H1 (cell line): ENCODE results near the gene CFAP100. TPM values are rescaled to one million over a fixed set of nuclear protein-coding genes. Genes with fewer than 3 reads are reported as not detected.

ENCODE experiments used
- CTCF ChIA-PET: fragments of 300-600 bp; sonication (Branson Sonifier 250); formaldehyde crosslinking; loops from one replicate; lab custom pipeline; 2021; ENCODE audit not compliant: partially characterized antibody; lab: Charles Lee
- POLR2A ChIA-PET: fragments of 300-600 bp; sonication (Branson Sonifier 250); formaldehyde crosslinking; loops from one replicate; lab custom pipeline; 2021; ENCODE audit warnings: inconsistent platforms; ENCODE audit not compliant: partially characterized antibody; lab: Charles Lee
- DNase-seq, 2 experiments: peaks; one replicate each; pipeline versions ENCODE4 v3.0.0 to v3.0.0-alpha.2; 2010 to 2022; ENCODE audit warnings: low spot score in 2 of 2, low read depth in 1 of 2, mixed read lengths in 1 of 2
- FAIRE-seq: peaks from 2 replicates; lab custom pipeline; 2011; peaks lifted over from hg19 to GRCh38; lab: Jason Lieb, UNC
- H2AFZ ChIP-seq: 2 replicates; pipeline ENCODE4 v1.8.1; 2012; ENCODE audit warnings: low read length, inconsistent platforms
- H2AK5ac ChIP-seq: 2 replicates; pipeline ENCODE4 v1.6.1; 2013; ENCODE audit warnings: low read depth, low read length
- H2BK120ac ChIP-seq: replicated peaks from 2 replicates; pipeline ENCODE3; 2013; ENCODE audit warnings: low read depth, low read length, inconsistent platforms
- H2BK12ac ChIP-seq: 2 replicates; pipeline ENCODE4 v1.6.1; 2013; ENCODE audit warnings: low read depth, low read length
- H2BK15ac ChIP-seq: 2 replicates; pipeline ENCODE4 v1.6.1; 2013; ENCODE audit warnings: low read length
- H2BK20ac ChIP-seq: 2 replicates; pipeline ENCODE4 v1.6.1; 2013; ENCODE audit warnings: low read length
- H2BK5ac ChIP-seq: 2 replicates; pipeline ENCODE4 v1.6.1; 2013; ENCODE audit warnings: low read depth, low read length
- H3K14ac ChIP-seq: 2 replicates; pipeline ENCODE4 v1.6.1; 2013; ENCODE audit warnings: inconsistent platforms; ENCODE audit not compliant: insufficient read length
- H3K18ac ChIP-seq: 2 replicates; pipeline ENCODE4 v1.6.1; 2013; ENCODE audit warnings: low read length; ENCODE audit errors: extremely low read depth
- H3K23ac ChIP-seq: 2 replicates; pipeline ENCODE4 v1.6.1; 2013; ENCODE audit warnings: inconsistent platforms; ENCODE audit not compliant: insufficient read length
- H3K23me2 ChIP-seq: 2 replicates; pipeline ENCODE4 v1.6.1; 2013; ENCODE audit warnings: low read depth, low read length
- H3K27ac ChIP-seq: 2 replicates; pipeline ENCODE4 v1.6.1; 2011; ENCODE audit warnings: low read depth, low read length, inconsistent platforms
- H3K27me3 ChIP-seq, 4 experiments: replicated peaks in 1 of 4; 1 replicate in 1 of 4; 2 replicates in 3 of 4; pipeline versions ENCODE4 v1.6.1 to v1.8.1; 2011 to 2013; ENCODE audit warnings: low read length in 3 of 4, mild to moderate bottlenecking in 3 of 4, inconsistent platforms in 2 of 4, mixed read lengths in 2 of 4, moderate library complexity in 1 of 4; ENCODE audit not compliant: control insufficient read depth in 3 of 4, insufficient read depth in 3 of 4; ENCODE audit errors: extremely low read depth in 1 of 4
- H3K36me3 ChIP-seq, 4 experiments: 2 replicates each; pipeline versions ENCODE4 v1.6.1 to v1.8.1; 2011 to 2013; ENCODE audit warnings: mild to moderate bottlenecking in 4 of 4, low read length in 3 of 4, moderate library complexity in 2 of 4, control low read depth in 1 of 4, inconsistent platforms in 1 of 4; ENCODE audit not compliant: insufficient read depth in 4 of 4, control insufficient read depth in 2 of 4
- H3K4ac ChIP-seq: replicated peaks from 2 replicates; pipeline ENCODE3; 2013; ENCODE audit warnings: low read length, low read depth, mixed read lengths, inconsistent platforms; ENCODE audit not compliant: insufficient read length
- H3K4me1 ChIP-seq, 4 experiments: replicated peaks in 1 of 4; 1 replicate in 1 of 4; 2 replicates in 3 of 4; pipeline versions ENCODE4 v1.6.1 to v1.8.1; 2011 to 2013; ENCODE audit warnings: low read length in 3 of 4, inconsistent platforms in 2 of 4, mixed read lengths in 1 of 4; ENCODE audit not compliant: insufficient read depth in 4 of 4, control insufficient read depth in 3 of 4
- H3K4me2 ChIP-seq, 2 experiments: 2 replicates each; pipeline versions ENCODE4 v1.6.1 to v1.8.1; 2011 to 2013; ENCODE audit warnings: low read depth in 2 of 2, low read length in 2 of 2, control low read depth in 1 of 2, inconsistent platforms in 1 of 2, mild to moderate bottlenecking in 1 of 2; ENCODE audit not compliant: insufficient read depth in 1 of 2
- H3K4me3 ChIP-seq, 4 experiments: fragments of 200-600, 300-600 bp in 1 of 4; sonication (generic), shearing (Covaris generic), sonication (Bioruptor Twin) in 1 of 4; 2 replicates each; pipeline versions ENCODE4 v1.5.1 to v1.8.1; 2011 to 2016; ENCODE audit warnings: low read length in 4 of 4, low read depth in 3 of 4, control low read depth in 2 of 4, inconsistent platforms in 2 of 4, mild to moderate bottlenecking in 2 of 4, mixed read lengths in 1 of 4, moderate library complexity in 1 of 4; ENCODE audit not compliant: insufficient read depth in 2 of 4; ENCODE audit errors: extremely low read depth in 1 of 4
- H3K56ac ChIP-seq: replicated peaks from 2 replicates; pipeline ENCODE3; 2013; ENCODE audit warnings: low read depth, mild to moderate bottlenecking, mixed read lengths, low read length, inconsistent platforms; ENCODE audit not compliant: insufficient read length
- H3K79me1 ChIP-seq: 2 replicates; pipeline ENCODE4 v1.6.1; 2013; ENCODE audit warnings: low read depth, low read length, control low read depth
- H3K79me2 ChIP-seq, 2 experiments: 2 replicates each; pipeline versions ENCODE4 v1.6.1 to v1.8.1; 2012 to 2013; ENCODE audit warnings: low read length in 2 of 2, mild to moderate bottlenecking in 2 of 2, inconsistent platforms in 1 of 2; ENCODE audit not compliant: insufficient read depth in 2 of 2, control insufficient read depth in 1 of 2
- H3K9ac ChIP-seq, 4 experiments: replicated peaks in 1 of 4; 1 replicate in 1 of 4; 2 replicates in 3 of 4; pipeline versions ENCODE4 v1.6.1 to v1.8.1; 2011 to 2013; ENCODE audit warnings: low read depth in 3 of 4, low read length in 3 of 4, control low read depth in 2 of 4, mild to moderate bottlenecking in 2 of 4, moderate library complexity in 2 of 4, inconsistent platforms in 1 of 4; ENCODE audit errors: extremely low read depth in 1 of 4
- H3K9me3 ChIP-seq, 2 experiments: 2 replicates each; pipeline versions ENCODE4 v1.6.1 to v1.8.1; 2012 to 2013; ENCODE audit warnings: mild to moderate bottlenecking in 2 of 2, moderate library complexity in 2 of 2, control low read depth in 1 of 2, inconsistent platforms in 1 of 2, low read depth in 1 of 2, low read length in 1 of 2, mixed read lengths in 1 of 2; ENCODE audit not compliant: insufficient read depth in 2 of 2
- H4K20me1 ChIP-seq, 2 experiments: replicated peaks in 1 of 2; 2 replicates each; pipeline versions ENCODE3 to v1.8.1; 2011 to 2013; ENCODE audit warnings: inconsistent platforms in 2 of 2, low read length in 2 of 2, mild to moderate bottlenecking in 1 of 2; ENCODE audit not compliant: insufficient read depth in 2 of 2, control insufficient read depth in 1 of 2
- H4K5ac ChIP-seq: 2 replicates; pipeline ENCODE4 v1.6.1; 2013; ENCODE audit warnings: low read length, low read depth, mixed read lengths, inconsistent platforms; ENCODE audit not compliant: insufficient read length
- H4K8ac ChIP-seq: 2 replicates; pipeline ENCODE4 v1.8.0; 2013; ENCODE audit warnings: mild to moderate bottlenecking, moderate library complexity, low read length, inconsistent platforms; ENCODE audit not compliant: insufficient read depth; ENCODE audit errors: extremely low read depth
- H4K91ac ChIP-seq: replicated peaks from 2 replicates; pipeline ENCODE3; 2013; ENCODE audit warnings: low read length, mixed read lengths, inconsistent platforms; ENCODE audit not compliant: insufficient read length
- FOSL1 ChIP-seq: IDR thresholded peaks from 2 replicates; pipeline ENCODE4 v1.6.1; 2011; ENCODE audit warnings: mild to moderate bottlenecking, low read depth, low read length, moderate library complexity; ENCODE audit not compliant: insufficient read depth
- KDM5A ChIP-seq: fragments of 200-600 bp; IDR thresholded peaks from 2 replicates; pipeline ENCODE4 v1.7.1; 2012; ENCODE audit warnings: mild to moderate bottlenecking, low read length, inconsistent platforms, mixed read lengths
- SIN3A ChIP-seq, 2 experiments: IDR thresholded peaks in 1 of 2; conservative IDR thresholded peaks in 1 of 2; 2 replicates each; pipeline ENCODE4 v1.6.1; 2011 to 2012; ENCODE audit warnings: low read length in 2 of 2, improper control_type of control experiment in 1 of 2, low read depth in 1 of 2, mild to moderate bottlenecking in 1 of 2
- SIRT6 ChIP-seq: IDR thresholded peaks from one replicate; pipeline ENCODE4 v1.7.1; 2012; ENCODE audit warnings: low read length, inconsistent platforms
- SP4 ChIP-seq: IDR thresholded peaks from 2 replicates; pipeline ENCODE4 v1.6.1; 2012; ENCODE audit warnings: low read length, inconsistent platforms
- WGBS, 2 experiments: shearing (Covaris generic) in 1 of 2; methylation state at CpG; one replicate each; pipeline versions ENCODE4 v1.1.6 to v1.1.7; 2013 to 2015; ENCODE audit warnings: low lambda C conversion rate in 2 of 2, mixed read lengths in 2 of 2, inconsistent platforms in 1 of 2, low coverage in 1 of 2, missing lambda C conversion rate in 1 of 2; ENCODE audit not compliant: insufficient replicate concordance in 2 of 2, insufficient coverage in 1 of 2, insufficient read length in 1 of 2; ENCODE audit errors: extremely low coverage in 1 of 2, missing lambda C conversion rate in 1 of 2; 5-methylcytosine and 5-hydroxymethylcytosine counted together
- polyA plus RNA-seq, 7 experiments: library from polyadenylated mRNA; depleted of rRNA in 3 of 7; stranded (reverse) in 5 of 7; unstranded in 2 of 7; fragments of >200 nt in 5 of 7; fragments of 200-250 nt in 2 of 7; gene quantifications; 1 replicate in 5 of 7; 2 replicates in 1 of 7; 4 replicates in 1 of 7; pipeline versions ENCODE4 v1.2.1 to v1.2.3, GENCODE V29; 2011 to 2013; ENCODE audit warnings: missing spikeins in 2 of 7, mixed read lengths in 2 of 7
- total RNA-seq: library from RNA; stranded (reverse); fragmentation: NEBNext Ultra II Directional; extraction: Animal tissue kit (Norgen Biotek cat#: 25700); gene quantifications from 2 replicates; pipeline ENCODE4 v1.2.1, GENCODE V29; 2021

Gene CFAP100
- total and polyA plus RNA-seq, 2 of the 8 experiments (the other 6 are each of a cell fraction or from before 2014, with no cell fraction given), result 0.17 TPM; not detected in 1

DNA sequence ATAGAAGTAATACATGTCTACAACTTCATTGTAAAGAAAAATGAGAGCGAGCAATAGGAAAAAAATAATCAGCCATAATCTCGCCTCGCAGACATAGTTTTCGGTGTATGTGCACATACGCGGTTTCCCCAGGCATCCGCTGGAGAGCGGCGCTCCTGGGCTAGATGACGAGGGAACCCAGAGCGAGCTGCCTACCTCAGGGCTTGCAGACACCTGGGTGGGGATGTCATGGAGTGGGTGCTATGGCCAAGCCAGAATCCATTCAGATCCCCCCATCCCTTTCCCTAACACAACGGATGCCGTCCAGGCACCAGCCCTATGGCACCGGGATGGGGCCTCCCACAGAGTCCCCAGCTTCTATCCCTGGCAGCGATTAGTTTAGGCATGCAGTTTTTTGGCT lies 4.5 kb upstream of the CFAP100 start:
- Histone ChIP-seq H4K5ac (no peak overlapping the region), H2BK5ac (no peak overlapping the region), H3K4me2 (no peak overlapping the region), H4K8ac (no peak overlapping the region), H3K56ac (no peak overlapping the region), H2AFZ (no peak overlapping the region), H3K36me3 (no peaks in the 10 kb centered on the region), H3K79me2 (no peaks in the 10 kb centered on the region), H3K9ac (no peak overlapping the region), H3K23ac (no peak overlapping the region), H2BK12ac (no peak overlapping the region), H3K27ac (no peak overlapping the region), H3K9me3 (no peaks in the 10 kb centered on the region), H2AK5ac (no peak overlapping the region), H3K23me2 (peaks cover 6% of the 10 kb centered on the region; the same call in 1 of the 2 replicates), H2BK120ac (no peak overlapping the region), H3K14ac (no peak overlapping the region), H3K4ac (no peak overlapping the region), H4K91ac (no peak overlapping the region), H3K4me1 (peaks cover 0 to 12% (median 4%) of the 10 kb centered on the region in 4 experiments; a peak in 4 of 7 replicates), H3K27me3 (peaks cover 9 to 26% (median 23%) of the 10 kb centered on the region in 4 experiments), H2BK20ac (no peak overlapping the region), H3K4me3 (no peak overlapping the region), H2BK15ac (no peak overlapping the region), H4K20me1 (no peaks in the 10 kb centered on the region), H3K18ac (no peak overlapping the region), H3K79me1 (no peaks in the 10 kb centered on the region)
- TF ChIP-seq SP4 (no peak), KDM5A (no peak), SIRT6 (no peak), FOSL1 (no peak), SIN3A (conservative IDR thresholded peaks at IDR 0.05 in 1 of 2, IDR thresholded peaks at IDR 0.05 in 1 of 2; ENCODE audit: low read depth in 1 of 2, low read length in 2 of 2) (no peak)
- 92% methylated on average over 15 of the region's 15 CpGs; no CpG with 5 or more reads in 1 of the 2 experiments for WGBS, 2 experiments
- FAIRE-seq (no peak), DNase-seq (no peak)
- CTCF ChIA-PET, result interaction anchor here (0.7 to 5.2 kb wide), 16 partner anchors 9 to 263 kb away, joined by 3 to 35 read pairs (median 4); partner anchors contain the start of gene KLF15
- POLR2A ChIA-PET, result interaction anchor here (1.2 kb wide), 1 partner anchor 10 kb away, joined by 3 read pairs; no protein-coding TSS in a partner anchor
